ENCODE data around the gene LY86. TPM values are rescaled to one million over a fixed set of nuclear protein-coding genes. Genes with fewer than 3 reads are reported as not detected.

LY86 gene
- total RNA-seq, 1 donor from 2014 or later, result not detected

DNA sequence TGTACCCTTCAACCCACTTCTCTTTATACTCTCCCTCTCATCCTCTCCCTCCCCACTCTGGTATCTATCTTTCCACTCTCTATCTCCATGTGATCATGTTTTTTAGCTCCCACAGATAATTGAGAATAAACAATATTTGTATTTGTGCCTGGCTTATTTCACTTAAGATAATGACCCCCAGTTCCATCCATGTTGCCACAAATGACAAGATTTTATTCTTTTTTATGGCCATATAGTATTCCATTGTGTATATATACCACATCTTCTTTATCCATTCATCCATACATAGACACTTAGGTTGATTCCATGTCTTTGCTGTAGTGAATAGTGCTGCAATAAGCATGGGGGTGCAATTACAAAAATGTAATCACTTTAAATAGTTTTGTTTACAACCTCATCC, 62.3 kb downstream of the LY86 start:
- H3K9me3 Mint-ChIP-seq, result no peaks in the 10 kb centered on the region

DNA sequence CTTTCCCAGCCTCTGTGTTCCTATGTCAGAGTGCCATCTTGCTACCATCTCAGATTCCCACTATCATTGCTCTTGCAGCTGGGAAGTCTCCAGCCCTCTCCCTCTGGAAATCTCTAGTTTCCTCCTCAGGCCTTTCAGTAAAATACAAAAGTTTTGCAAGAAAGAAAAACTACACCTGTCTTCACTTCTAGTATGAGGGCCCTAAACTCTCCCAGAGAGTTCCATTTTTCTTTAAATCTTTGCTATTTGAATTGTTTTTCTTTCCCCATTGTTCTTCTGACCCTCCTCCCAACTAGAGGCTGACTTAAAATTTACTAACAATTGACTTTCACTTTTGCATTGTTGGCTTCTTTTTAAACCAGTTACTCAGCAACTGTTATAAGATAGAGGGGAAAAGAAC, 62.8 kb downstream of the LY86 start:
- TF ChIP-seq, protein P1, sequence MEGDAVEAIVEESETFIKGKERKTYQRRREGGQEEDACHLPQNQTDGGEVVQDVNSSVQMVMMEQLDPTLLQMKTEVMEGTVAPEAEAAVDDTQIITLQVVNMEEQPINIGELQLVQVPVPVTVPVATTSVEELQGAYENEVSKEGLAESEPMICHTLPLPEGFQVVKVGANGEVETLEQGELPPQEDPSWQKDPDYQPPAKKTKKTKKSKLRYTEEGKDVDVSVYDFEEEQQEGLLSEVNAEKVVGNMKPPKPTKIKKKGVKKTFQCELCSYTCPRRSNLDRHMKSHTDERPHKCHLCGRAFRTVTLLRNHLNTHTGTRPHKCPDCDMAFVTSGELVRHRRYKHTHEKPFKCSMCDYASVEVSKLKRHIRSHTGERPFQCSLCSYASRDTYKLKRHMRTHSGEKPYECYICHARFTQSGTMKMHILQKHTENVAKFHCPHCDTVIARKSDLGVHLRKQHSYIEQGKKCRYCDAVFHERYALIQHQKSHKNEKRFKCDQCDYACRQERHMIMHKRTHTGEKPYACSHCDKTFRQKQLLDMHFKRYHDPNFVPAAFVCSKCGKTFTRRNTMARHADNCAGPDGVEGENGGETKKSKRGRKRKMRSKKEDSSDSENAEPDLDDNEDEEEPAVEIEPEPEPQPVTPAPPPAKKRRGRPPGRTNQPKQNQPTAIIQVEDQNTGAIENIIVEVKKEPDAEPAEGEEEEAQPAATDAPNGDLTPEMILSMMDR (conservative IDR thresholded peaks at IDR 0.05), result no peak
- Mint-ChIP-seq H3K27me3 (ENCODE audit: low read depth) (no peaks in the 10 kb centered on the region), H3K4me1 (peaks cover 23% of the 10 kb centered on the region), H3K4me3 (no peak overlapping the region), H3K9me3 (no peaks in the 10 kb centered on the region), H3K36me3 (ENCODE audit: low read depth) (no peaks in the 10 kb centered on the region), H3K27ac (ENCODE audit: unreplicated experiment) (no peak overlapping the region)
- DNase-seq (ENCODE audit: low read depth, low spot score), result no peak

More for the DNA sequence above, 62.3 kb downstream of the LY86 start:
- H3K4me3 Mint-ChIP-seq, result no peak overlapping the region
- no peak for DNase-seq (ENCODE audit: low read depth, low spot score)
- no peak overlapping the region for H3K27ac Mint-ChIP-seq (ENCODE audit: unreplicated experiment)
- H3K4me1 Mint-ChIP-seq, result peaks cover 18% of the 10 kb centered on the region
- TF ChIP-seq, protein P1 (conservative IDR thresholded peaks at IDR 0.05), result no peak
- H3K27me3 Mint-ChIP-seq (ENCODE audit: low read depth), result no peaks in the 10 kb centered on the region
- no peaks in the 10 kb centered on the region for H3K36me3 Mint-ChIP-seq (ENCODE audit: low read depth)

DNA sequence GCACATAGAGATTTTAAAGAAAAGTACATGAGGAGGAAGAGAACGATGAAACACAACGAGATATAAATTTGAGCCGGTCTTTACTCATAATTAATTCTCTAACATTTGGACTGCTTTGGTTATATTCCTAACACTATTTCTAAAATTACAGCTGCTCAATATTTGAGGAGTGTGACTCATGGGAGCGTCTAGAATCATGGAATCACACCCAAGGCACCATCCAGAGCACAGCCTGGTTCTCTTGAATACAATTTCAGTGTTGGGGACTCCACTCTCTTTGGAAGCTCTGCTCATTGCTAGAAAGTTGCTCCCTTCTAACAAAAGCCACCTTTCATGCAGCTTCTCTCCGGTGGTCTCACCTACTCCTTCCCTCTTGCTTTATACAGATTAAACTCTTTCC, 64.4 kb downstream of the LY86 start:
- H3K4me1 Mint-ChIP-seq, result peaks cover 33% of the 10 kb centered on the region
- no peak for DNase-seq (ENCODE audit: low read depth, low spot score)
- TF ChIP-seq, protein P1 (conservative IDR thresholded peaks at IDR 0.05), result no peak
- peaks cover 8% of the 10 kb centered on the region for H3K9me3 Mint-ChIP-seq
- no peak overlapping the region for H3K27ac Mint-ChIP-seq (ENCODE audit: unreplicated experiment)
- no peaks in the 10 kb centered on the region for H3K27me3 Mint-ChIP-seq (ENCODE audit: low read depth)
- no peak overlapping the region for H3K4me3 Mint-ChIP-seq
- H3K36me3 Mint-ChIP-seq (ENCODE audit: low read depth), result no peaks in the 10 kb centered on the region

DNA sequence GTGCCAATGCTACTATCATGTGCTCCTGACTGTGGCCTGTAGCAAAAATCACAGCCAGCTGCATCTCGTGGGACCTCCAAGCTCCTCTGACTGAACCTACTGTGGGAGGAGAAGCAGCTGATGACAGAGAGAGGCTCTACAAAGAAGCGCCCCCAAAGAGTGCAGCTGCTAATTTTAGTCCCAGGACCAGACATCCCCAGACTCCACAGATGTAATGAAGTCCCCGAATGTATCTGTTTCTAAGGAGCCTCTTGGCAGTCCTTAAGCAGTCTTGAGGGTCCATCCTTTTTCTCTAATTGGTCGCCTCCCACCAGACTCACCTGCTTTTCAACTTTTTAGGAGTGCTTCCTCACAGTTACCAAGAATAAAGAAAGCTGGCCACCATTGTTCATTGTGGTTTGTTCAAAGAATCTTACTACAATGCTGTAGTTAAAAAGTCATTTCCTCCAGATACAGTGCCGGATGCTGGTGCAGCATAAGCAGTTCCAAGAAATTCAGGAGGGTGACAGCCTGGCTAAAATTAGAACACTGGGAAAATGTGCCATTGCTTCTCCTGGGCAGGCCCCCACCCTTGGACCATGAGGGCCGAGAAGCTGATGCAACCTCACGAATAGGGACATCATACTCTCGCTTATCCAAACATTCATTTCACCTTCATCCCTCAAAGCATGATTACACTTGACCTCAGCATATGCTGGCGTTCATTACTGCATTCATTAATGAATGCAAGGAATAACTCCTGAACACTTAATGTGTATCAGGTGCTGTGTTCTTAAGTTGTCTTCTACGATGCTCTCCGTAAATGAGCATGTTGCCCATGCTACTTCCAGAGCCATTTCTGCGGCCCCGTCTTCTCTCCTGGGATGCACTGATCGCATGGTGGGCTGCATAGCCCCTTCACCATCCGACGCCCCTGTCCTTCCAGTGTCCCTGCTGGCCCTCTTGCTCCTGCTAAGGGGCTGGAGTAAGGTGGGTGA, 66.4 kb downstream of the LY86 start:
- H3K9me3 Mint-ChIP-seq, result peaks cover 8% of the 10 kb centered on the region
- H3K27ac Mint-ChIP-seq (ENCODE audit: unreplicated experiment), result peak overlapping the region; percentile 8
- H3K27me3 Mint-ChIP-seq (ENCODE audit: low read depth), result no peaks in the 10 kb centered on the region
- TF ChIP-seq, protein P1 (conservative IDR thresholded peaks at IDR 0.05), result no peak
- no peak overlapping the region for H3K4me3 Mint-ChIP-seq
- DNase-seq (ENCODE audit: low read depth, low spot score), result no peak
- H3K4me1 Mint-ChIP-seq, result peaks cover 37% of the 10 kb centered on the region
- H3K36me3 Mint-ChIP-seq (ENCODE audit: low read depth), result no peaks in the 10 kb centered on the region

DNA sequence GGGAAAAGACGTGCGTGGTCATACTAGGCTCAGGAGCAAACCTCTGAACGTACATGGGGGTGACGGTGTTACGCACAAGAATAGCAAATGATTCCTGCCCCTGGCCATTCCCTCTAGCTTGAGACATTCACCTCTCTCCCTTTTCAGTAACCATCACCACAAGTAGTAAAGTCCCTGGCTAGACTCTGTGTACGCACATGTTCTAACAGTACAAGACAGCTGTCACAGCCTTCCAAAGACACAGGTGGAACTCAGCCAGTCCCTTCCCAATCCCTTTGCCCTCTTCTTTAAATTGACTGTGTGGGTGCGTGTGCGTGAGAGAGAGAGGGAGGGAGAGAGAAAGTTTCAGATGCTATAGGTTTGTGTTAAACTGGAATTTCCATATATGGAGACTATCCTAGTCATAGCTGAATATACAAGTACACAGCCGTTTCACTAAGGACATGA, 67.3 kb downstream of the LY86 start:
- peaks cover 37% of the 10 kb centered on the region for H3K4me1 Mint-ChIP-seq
- H3K27me3 Mint-ChIP-seq (ENCODE audit: low read depth), result no peaks in the 10 kb centered on the region
- TF ChIP-seq, protein P1 (conservative IDR thresholded peaks at IDR 0.05), result no peak
- DNase-seq (ENCODE audit: low read depth, low spot score), result no peak
- peaks cover 8% of the 10 kb centered on the region for H3K9me3 Mint-ChIP-seq
- no peaks in the 10 kb centered on the region for H3K36me3 Mint-ChIP-seq (ENCODE audit: low read depth)
- peak overlapping the region; percentile 27 for H3K4me3 Mint-ChIP-seq
- peak overlapping the region; percentile 72 for H3K27ac Mint-ChIP-seq (ENCODE audit: unreplicated experiment)
